Dedifferentiated amniotic fluid mesenchymal stem cell (primary cell): ENCODE measurements around the gene TYW1.
"Not testable (repeated sequence)": the region's sequence is repeated elsewhere in the genome, so short reads cannot be mapped to it uniquely, and the experiment has no call there.

Experiments used
- DNase-seq: peaks from one replicate; pipeline ENCODE4 v3.0.0-alpha.2; 2016; ENCODE audit errors: extremely low spot score

TYW1 gene

GRCh38 chr7:67046819-67047218, 50.2 kb downstream of the TYW1 start:
- not testable (repeated sequence) for DNase-seq

DNA sequence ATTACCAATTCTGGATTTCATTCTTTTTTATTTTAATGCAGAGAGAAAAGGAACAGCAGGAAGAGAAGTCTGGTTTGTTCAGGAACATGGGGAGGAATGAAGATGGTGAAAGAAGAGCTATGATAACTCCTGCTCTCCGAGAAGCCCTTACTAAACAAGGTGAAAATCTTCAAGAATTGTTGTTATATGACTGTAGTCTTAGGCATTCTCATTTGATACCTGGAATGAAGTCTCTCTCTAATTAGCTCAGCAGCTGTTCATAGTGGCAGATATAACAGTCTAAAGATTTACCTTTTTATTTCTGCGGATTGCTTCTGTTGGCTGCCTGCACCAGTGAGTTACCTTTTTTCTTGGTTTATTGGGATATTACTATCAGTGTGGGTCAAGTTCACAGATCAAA, 53.3 kb downstream of the TYW1 start:
- not testable (repeated sequence) for DNase-seq

- not testable (repeated sequence) for DNase-seq
Measured at GRCh38 chr7:67052161-67052560, 55.5 kb downstream of the TYW1 start.

- DNase-seq: no peak
Measured at GRCh38 chr7:67056683-67057082, 60.0 kb downstream of the TYW1 start.

- not testable (repeated sequence) for DNase-seq
Measured at GRCh38 chr7:67061321-67061720, 64.7 kb downstream of the TYW1 start.

- DNase-seq: not testable (repeated sequence)
Measured at GRCh38 chr7:67062802-67063201, 66.2 kb downstream of the TYW1 start.

DNA sequence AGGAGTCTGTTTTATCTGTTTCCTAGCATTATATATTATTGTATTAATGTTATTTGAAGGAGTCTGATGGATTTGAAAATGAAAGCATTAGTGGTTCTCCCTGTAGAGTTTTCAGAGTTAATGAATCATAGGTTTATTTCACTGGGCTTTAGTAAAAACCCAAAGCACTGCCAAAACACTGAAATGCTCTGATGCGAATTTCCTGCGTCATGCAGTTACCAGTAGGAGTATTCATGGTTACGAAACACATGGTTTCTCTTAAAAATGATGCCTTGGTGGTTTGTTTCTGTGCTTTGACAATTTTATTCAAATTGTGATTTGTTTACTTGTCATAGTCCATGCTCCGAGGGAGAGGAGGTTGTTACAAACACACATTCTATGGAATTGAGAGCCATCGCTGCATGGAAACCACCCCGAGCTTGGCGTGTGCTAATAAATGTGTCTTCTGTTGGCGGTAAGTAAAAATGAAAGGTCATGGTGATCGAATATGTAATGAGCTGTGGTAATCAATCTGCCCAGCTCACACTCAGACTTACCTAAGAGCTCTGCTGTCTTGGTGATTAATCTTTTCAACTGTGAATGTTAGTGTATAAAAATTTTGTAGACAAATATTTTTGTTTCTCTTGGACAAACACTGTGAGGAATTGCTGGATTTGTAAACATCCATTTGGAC, 70.5 kb downstream of the TYW1 start:
- peak; percentile 73 for DNase-seq

DNA sequence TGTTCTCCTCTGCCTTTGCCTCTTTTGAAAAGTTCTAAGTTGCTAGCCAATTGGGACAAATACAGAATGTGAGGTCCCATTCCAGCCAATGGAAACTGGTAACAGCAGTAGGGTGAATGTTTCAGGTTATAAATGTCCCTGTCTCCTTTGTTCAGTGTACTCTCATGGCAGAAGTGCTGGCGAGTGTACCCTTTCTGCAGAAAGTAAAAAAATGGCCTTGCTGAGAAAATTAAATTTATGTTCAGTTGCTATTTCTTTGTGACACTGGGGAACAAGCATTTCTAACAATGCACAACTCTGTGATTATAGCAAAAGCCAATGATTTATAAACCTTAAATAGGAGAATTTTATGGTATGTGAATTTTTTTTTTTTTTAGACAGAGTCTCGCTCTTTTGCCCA, 79.5 kb downstream of the TYW1 start:
- DNase-seq: not testable (repeated sequence)

DNA sequence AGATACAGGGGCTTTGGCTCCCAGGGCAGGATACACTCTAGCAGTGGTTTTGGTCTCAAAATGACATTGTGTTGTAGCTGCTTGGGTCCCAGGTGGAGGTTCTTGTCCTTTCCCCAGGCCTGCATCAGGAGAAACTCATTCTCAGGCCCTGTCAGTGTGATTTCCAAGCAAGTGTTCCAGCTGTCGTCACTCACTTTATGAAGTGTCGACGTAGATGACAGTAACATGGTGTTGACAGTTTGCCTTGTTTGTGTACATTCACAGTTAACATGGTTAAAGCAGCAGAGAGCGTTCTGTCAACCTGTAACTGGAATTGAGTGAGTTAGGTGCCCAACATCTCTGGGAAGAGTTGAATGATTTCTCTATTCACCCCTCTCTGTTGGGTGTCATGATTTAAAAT, 86.2 kb downstream of the TYW1 start:
- DNase-seq: not testable (repeated sequence)

GRCh38 chr7:67089261-67089660, 92.6 kb downstream of the TYW1 start:
- not testable (repeated sequence) for DNase-seq

GRCh38 chr7:67091053-67091452, 94.4 kb downstream of the TYW1 start:
- not testable (repeated sequence) for DNase-seq

DNA sequence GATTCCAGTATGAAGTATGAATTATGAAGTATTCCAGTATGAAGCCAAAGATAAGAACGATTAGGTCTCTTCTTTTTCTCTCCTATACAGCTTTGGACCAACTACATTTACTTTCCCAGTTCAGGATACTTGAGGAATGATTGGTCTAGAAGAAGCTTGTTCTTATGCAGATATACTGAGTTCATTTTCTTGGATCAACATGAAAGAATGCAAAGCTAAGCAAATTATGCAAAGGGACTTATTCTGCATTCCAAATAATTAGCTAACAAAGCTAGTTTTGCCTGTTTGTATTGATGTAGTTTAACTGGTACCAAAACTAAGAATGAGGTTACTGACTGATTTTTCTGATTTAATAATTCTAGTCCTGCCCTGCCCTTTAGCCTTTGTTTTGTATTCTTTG, 101.4 kb downstream of the TYW1 start:
- DNase-seq: not testable (repeated sequence)

- DNase-seq: not testable (repeated sequence)
Measured at GRCh38 chr7:67099406-67099805, 102.8 kb downstream of the TYW1 start.

- DNase-seq: not testable (repeated sequence)
Measured at GRCh38 chr7:67100038-67100437, 103.4 kb downstream of the TYW1 start.

- DNase-seq: no peak
Measured at GRCh38 chr7:67100956-67101361, 104.3 kb downstream of the TYW1 start.

- DNase-seq: not testable (repeated sequence)
Measured at GRCh38 chr7:67104937-67105336, 108.3 kb downstream of the TYW1 start.

- DNase-seq: no peak
Measured at GRCh38 chr7:67105377-67105776, 108.7 kb downstream of the TYW1 start.

- not testable (repeated sequence) for DNase-seq
Measured at GRCh38 chr7:67106255-67106654, 109.6 kb downstream of the TYW1 start.

- DNase-seq: not testable (repeated sequence)
Measured at GRCh38 chr7:67111342-67111741, 114.7 kb downstream of the TYW1 start.

GRCh38 chr7:67114483-67115246, 118.0 kb downstream of the TYW1 start:
- peak; percentile 15 for DNase-seq

- not testable (repeated sequence) for DNase-seq
Measured at GRCh38 chr7:67120491-67120890, 123.9 kb downstream of the TYW1 start.

DNA sequence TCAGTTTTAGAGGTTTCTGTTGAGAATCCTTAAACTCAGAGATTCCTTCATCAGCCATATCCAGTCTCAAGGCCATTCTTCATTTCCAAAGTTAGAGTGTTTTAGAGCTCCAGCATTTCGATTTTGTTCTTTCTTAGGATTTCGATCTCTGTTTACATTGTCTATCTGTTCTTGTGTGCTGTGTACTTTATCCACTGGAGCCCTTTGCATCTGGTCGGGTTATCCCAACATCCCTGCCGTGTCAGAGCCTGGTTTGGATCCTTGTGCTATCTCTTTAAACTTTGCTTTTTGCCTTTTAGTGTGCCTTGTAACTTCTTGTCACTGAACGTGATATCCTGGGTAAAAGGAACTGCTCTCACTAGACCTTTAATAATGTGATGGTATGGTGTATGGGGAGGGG, 131.6 kb downstream of the TYW1 start:
- DNase-seq: not testable (repeated sequence)

- not testable (repeated sequence) for DNase-seq
Measured at GRCh38 chr7:67130766-67131165, 134.1 kb downstream of the TYW1 start.
